Amniotic stem cell (primary cell): ENCODE measurements around the gene RGPD3.

Experiments
- DNase-seq: peaks from one replicate; lab custom pipeline; 2025; lab: John Stamatoyannopoulos, UW

RGPD3 gene

DNA sequence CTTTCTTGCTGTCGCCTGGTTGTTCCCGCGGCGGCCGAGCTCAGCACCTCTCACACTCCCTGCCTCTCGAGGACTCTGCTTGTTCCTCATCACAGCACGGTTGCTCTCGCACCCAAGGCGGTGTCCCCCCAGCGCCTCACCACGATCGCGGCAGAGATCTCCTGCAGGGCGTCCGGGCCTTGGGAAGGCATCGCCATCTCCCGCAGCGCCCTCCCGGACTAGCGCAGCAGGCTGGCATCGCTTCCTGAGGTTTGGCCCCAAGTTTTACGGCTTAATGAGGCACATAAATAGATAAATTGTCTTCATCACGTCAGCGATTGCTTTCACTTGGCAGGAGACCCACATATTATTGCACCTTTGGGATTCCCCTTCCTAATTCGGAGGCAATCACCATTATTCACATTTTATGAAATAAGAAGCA lies 125.4 kb downstream of the RGPD3 start:
- no peak for DNase-seq

DNA sequence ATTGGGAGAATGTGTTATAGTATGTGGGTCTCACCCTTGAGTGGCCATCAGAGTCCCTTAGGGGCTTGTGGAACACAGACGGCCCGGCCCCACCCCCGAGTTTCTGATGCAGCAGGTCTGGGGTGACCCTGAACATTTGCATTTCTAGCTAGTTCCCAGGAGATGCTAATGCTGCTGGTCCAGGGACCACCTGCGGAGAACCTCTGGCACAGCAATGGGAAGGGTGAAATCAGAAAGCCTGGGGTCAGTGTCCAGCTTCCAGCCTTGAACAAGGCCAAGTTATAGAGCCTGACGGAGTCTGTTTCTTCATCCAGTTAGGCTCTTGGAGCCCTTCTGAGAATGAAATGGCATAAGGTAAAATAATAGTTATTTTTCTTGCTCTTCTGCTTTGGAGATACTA lies 126.5 kb downstream of the RGPD3 start:
- no peak for DNase-seq
